DND-41 (cell line): Measurements from ENCODE around the gene ST8SIA6.

ENCODE experiments used
- ATAC-seq: fragments of 200-7000 bp; cut with Tn5 transposase; 3 replicates; pipeline ENCODE4 v1.9.1; 2021; ENCODE audit warnings: low read depth; ENCODE audit not compliant: insufficient read depth
- DNase-seq: peaks from one replicate; pipeline ENCODE4 v3.0.0-alpha.2; 2020
- H2AFZ ChIP-seq: 2 replicates; pipeline ENCODE4 v1.6.0; 2012; ENCODE audit warnings: low read depth, low read length
- H3K27ac ChIP-seq: 2 replicates; pipeline ENCODE4 v1.5.1; 2012; ENCODE audit warnings: low read length, inconsistent platforms
- H3K27me3 ChIP-seq: fragments of 200-600 bp; sonication (generic); 2 replicates; pipeline ENCODE4 v1.6.0; 2012; ENCODE audit warnings: low read length, mild to moderate bottlenecking, inconsistent platforms; ENCODE audit not compliant: insufficient read depth, poor library complexity
- H3K36me3 ChIP-seq: 2 replicates; pipeline ENCODE4 v1.5.1; 2012; ENCODE audit warnings: low read length, inconsistent platforms; ENCODE audit not compliant: insufficient read depth
- H3K4me1 ChIP-seq: 2 replicates; pipeline ENCODE4 v1.5.1; 2012; ENCODE audit warnings: mild to moderate bottlenecking, low read length; ENCODE audit not compliant: insufficient read depth
- H3K4me2 ChIP-seq: 2 replicates; pipeline ENCODE4 v1.6.0; 2012; ENCODE audit warnings: mild to moderate bottlenecking, moderate library complexity, low read length, inconsistent platforms; ENCODE audit not compliant: insufficient read depth
- H3K4me3 ChIP-seq, 2 experiments: fragments of 200-600 bp in 1 of 2; shearing (Covaris generic) in 1 of 2; 2 replicates each; pipeline ENCODE4 v1.5.1; 2012 to 2016; ENCODE audit warnings: inconsistent platforms in 2 of 2, low read length in 2 of 2, mild to moderate bottlenecking in 2 of 2, low read depth in 1 of 2, moderate library complexity in 1 of 2
- H3K79me2 ChIP-seq: 2 replicates; pipeline ENCODE4 v1.6.0; 2012; ENCODE audit warnings: low read length, inconsistent platforms; ENCODE audit not compliant: insufficient read depth
- H3K9ac ChIP-seq: 2 replicates; pipeline ENCODE4 v1.6.0; 2012; ENCODE audit warnings: low read depth, mild to moderate bottlenecking, inconsistent platforms, low read length, moderate library complexity
- H3K9me3 ChIP-seq: 2 replicates; pipeline ENCODE4 v1.5.1; 2012; ENCODE audit warnings: low read length, moderate library complexity, mild to moderate bottlenecking, inconsistent platforms; ENCODE audit not compliant: insufficient read depth, severe bottlenecking
- H4K20me1 ChIP-seq: 2 replicates; pipeline ENCODE4 v1.6.0; 2012; ENCODE audit warnings: low read length; ENCODE audit not compliant: insufficient read depth
- CTCF ChIP-seq: IDR thresholded peaks from 2 replicates; pipeline ENCODE4 v1.5.1; 2012; ENCODE audit warnings: borderline replicate concordance, low read length, moderate library complexity, mild to moderate bottlenecking; ENCODE audit not compliant: poor library complexity, severe bottlenecking; ENCODE audit errors: extremely low read depth
- EZH2 ChIP-seq: IDR thresholded peaks from 3 replicates; pipeline ENCODE4 v1.6.1; 2012; ENCODE audit warnings: borderline replicate concordance, low read depth, mild to moderate bottlenecking, moderate library complexity, low read length, inconsistent platforms; ENCODE audit not compliant: severe bottlenecking

ST8SIA6 gene

DNA sequence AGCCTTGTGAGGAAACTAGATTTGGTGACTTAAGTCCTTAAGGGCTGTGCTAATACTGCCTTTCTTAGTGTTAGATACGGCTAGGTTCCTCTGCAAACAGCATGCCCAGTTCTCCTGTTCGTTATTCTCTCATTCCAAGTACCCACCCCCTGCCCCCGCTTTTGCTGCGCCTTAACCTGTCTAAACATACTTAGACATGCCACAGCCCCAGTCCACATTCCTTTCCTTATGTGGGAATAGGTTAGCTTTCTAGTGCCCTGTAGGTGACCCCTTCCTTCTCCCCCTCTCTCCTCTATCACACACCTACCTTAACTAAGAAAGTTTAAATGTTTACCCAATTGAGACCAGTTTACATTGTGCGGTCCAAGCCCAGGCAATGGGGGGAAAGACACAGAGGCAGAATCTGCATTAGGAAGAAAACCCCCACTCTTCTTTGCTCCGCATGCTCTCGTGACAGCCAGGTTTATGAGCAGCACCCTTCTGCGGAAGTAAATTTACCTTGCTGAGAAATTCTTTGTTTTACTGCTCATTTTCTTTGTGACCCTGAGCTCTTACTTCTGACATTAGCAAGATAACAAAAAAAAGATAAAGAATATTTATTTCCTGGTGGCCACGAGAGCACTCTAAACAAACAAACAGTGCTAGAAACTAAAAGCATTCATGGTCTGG is 177.5 kb downstream of the ST8SIA6 start:
- Histone ChIP-seq H3K9ac (no peak overlapping the region), H3K4me3 (no peak overlapping the region), H3K4me2 (no peak overlapping the region), H3K27ac (no peak overlapping the region), H3K79me2 (no peaks in the 10 kb centered on the region), H3K9me3 (no peaks in the 10 kb centered on the region), H2AFZ (no peak overlapping the region), H4K20me1 (no peaks in the 10 kb centered on the region), H3K36me3 (no peaks in the 10 kb centered on the region), H3K27me3 (no peaks in the 10 kb centered on the region), H3K4me1 (no peaks in the 10 kb centered on the region)
- TF ChIP-seq CTCF, result no peak
- TF ChIP-seq EZH2, result no peak
- ATAC-seq, result no peak
- no peak for DNase-seq

DNA sequence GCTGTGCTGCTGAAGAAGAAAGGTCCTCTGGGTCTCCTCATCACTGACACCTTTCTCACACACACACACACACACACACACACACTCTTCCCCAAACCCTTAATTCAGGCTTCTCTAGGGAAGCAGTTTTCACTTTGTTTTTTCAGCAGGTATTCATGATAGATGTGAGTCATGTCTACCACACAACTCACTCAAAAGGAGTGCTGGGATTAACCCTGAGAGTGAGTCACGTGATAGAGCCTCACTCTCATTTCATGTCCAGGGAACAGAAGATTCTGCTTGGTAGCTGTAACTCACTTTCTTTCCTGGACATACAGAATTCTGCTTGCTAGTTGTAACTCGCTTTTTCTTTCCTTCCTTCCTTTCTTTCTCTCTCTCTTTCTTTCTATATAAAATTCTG is 181.0 kb downstream of the ST8SIA6 start:
- no peaks in the 10 kb centered on the region for H3K36me3 ChIP-seq
- ATAC-seq (no peak), DNase-seq (no peak)
- H2AFZ ChIP-seq, result no peak overlapping the region
- H3K4me1 ChIP-seq, result no peaks in the 10 kb centered on the region
- no peak overlapping the region for H3K9ac ChIP-seq
- H3K27me3 ChIP-seq, result no peaks in the 10 kb centered on the region
- no peaks in the 10 kb centered on the region for H3K79me2 ChIP-seq
- H4K20me1 ChIP-seq, result no peaks in the 10 kb centered on the region
- H3K27ac ChIP-seq, result no peak overlapping the region
- TF ChIP-seq EZH2 (no peak), CTCF (no peak)
- no peak overlapping the region for H3K4me3 ChIP-seq
- H3K9me3 ChIP-seq, result no peaks in the 10 kb centered on the region
- H3K4me2 ChIP-seq, result no peak overlapping the region

DNA sequence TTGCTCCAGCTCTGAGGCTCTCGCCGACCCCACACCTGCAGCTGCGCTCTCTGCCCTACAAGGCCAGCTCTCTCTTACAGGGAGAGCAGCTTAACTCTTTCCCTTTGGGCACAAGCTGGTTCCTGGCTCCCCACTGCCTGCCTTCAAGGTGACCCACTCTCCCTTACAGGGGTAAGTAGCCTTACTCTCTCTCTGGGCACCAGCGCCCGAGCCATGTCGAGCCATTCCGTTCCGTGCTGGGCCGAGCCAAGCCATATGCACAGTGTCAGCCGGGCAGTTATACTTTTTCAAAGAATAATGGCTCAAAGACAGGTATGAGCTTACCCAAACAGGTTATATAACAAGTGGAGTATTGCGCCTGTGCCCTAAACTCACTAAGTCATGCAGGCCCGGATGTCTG is 181.7 kb downstream of the ST8SIA6 start:
- no peaks in the 10 kb centered on the region for H3K79me2 ChIP-seq
- DNase-seq, result no peak
- no peaks in the 10 kb centered on the region for H4K20me1 ChIP-seq
- no peaks in the 10 kb centered on the region for H3K9me3 ChIP-seq
- no peak overlapping the region for H2AFZ ChIP-seq
- H3K4me3 ChIP-seq, result no peak overlapping the region
- H3K9ac ChIP-seq, result no peak overlapping the region
- no peak for ATAC-seq
- no peak overlapping the region for H3K27ac ChIP-seq
- no peaks in the 10 kb centered on the region for H3K4me1 ChIP-seq
- no peak overlapping the region for H3K4me2 ChIP-seq
- no peaks in the 10 kb centered on the region for H3K36me3 ChIP-seq
- TF ChIP-seq CTCF (no peak), EZH2 (no peak)
- H3K27me3 ChIP-seq, result no peaks in the 10 kb centered on the region
